ENCODE data around the gene FAM171A1. TPM values are rescaled to one million over a fixed set of nuclear protein-coding genes. Genes with fewer than 3 reads are reported as not detected.

FAM171A1 gene
- total RNA-seq, 2 donors from 2014 or later = 16.3 to 24.2 TPM

- H3K4me3 ChIP-seq = no peak overlapping the region
- intact Hi-C loops (cut with DNase I) = no loop called here
- no peak for DNase-seq (ENCODE audit: low spot score)
- H3K27me3 ChIP-seq (replicated peaks; ENCODE audit: insufficient read depth) = no peaks in the 10 kb centered on the region
- TF ChIP-seq POLR2A (IDR thresholded peaks at IDR 0.05) = no peak
- no peak for TF ChIP-seq POLR2AphosphoS5 (IDR thresholded peaks at IDR 0.05)
- no peak for TF ChIP-seq CTCF (IDR thresholded peaks at IDR 0.05)
- no peak overlapping the region for H3K27ac ChIP-seq
- H3K4me1 ChIP-seq (replicated peaks) = no peaks in the 10 kb centered on the region
- WGBS = 84% methylated on average over 6 of the region's 6 CpGs
- no peaks in the 10 kb centered on the region for H3K36me3 ChIP-seq
- no peaks in the 10 kb centered on the region for H3K9me3 ChIP-seq
Measured at GRCh38 chr10:15223174-15223573, 147.9 kb downstream of the FAM171A1 start.

DNA sequence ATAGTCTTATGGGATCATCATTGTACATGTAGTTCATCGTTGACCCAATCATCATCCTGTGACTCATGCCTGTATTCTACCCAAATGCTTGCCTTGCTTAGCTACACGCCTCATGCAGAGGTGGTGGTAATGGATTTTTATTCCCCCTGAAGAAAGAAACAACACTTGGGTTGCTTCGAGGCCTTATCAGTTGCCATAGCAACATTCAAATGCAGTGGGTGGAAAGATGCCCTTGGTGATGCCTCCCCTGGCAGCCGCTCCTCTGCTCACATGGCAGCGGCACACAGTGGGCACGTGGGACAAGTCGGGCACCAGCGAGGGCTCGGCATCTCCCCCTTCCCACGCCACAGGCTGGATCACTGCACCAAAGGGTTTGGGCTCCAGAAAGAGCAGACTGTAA is 148.6 kb downstream of the FAM171A1 start:
- no peaks in the 10 kb centered on the region for H3K4me1 ChIP-seq (replicated peaks)
- no peaks in the 10 kb centered on the region for H3K36me3 ChIP-seq
- 93% methylated on average over 10 of the region's 10 CpGs for WGBS
- no peak for DNase-seq (ENCODE audit: low spot score)
- no peak overlapping the region for H3K27ac ChIP-seq
- H3K4me3 ChIP-seq = no peak overlapping the region
- no peaks in the 10 kb centered on the region for H3K27me3 ChIP-seq (replicated peaks; ENCODE audit: insufficient read depth)
- H3K9me3 ChIP-seq = no peaks in the 10 kb centered on the region
- intact Hi-C loops (cut with DNase I) = no loop called here
- no peak for TF ChIP-seq POLR2AphosphoS5 (IDR thresholded peaks at IDR 0.05)
- TF ChIP-seq CTCF (IDR thresholded peaks at IDR 0.05) = no peak
- no peak for TF ChIP-seq POLR2A (IDR thresholded peaks at IDR 0.05)

DNA sequence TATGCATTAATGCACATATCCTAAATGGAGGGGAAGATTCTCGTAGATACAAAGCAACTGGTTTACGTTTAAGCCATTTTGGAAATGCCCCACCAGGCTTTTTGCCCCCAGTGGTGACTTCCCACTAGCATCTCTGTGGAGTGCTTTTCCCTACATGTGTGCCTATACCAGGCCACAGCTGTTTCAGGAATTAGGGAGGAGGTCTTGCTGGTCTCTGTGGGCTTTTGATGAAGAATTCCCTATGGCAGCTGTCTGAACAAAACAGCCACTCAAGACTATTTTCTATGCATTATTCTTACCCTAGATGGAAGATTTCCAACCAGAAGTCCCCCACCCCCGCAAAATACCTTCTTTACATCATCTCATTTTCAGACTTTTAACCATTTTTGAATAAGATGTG is 150.6 kb downstream of the FAM171A1 start:
- H3K4me1 ChIP-seq (replicated peaks) = no peaks in the 10 kb centered on the region
- DNase-seq (ENCODE audit: low spot score) = no peak
- intact Hi-C loops (cut with DNase I) = no loop called here
- 98% methylated on average over 3 of the region's 3 CpGs for WGBS
- TF ChIP-seq POLR2AphosphoS5 (IDR thresholded peaks at IDR 0.05) (no peak), CTCF (IDR thresholded peaks at IDR 0.05) (no peak), POLR2A (IDR thresholded peaks at IDR 0.05) (no peak)
- H3K4me3 ChIP-seq = no peak overlapping the region
- no peaks in the 10 kb centered on the region for H3K9me3 ChIP-seq
- no peaks in the 10 kb centered on the region for H3K36me3 ChIP-seq
- no peaks in the 10 kb centered on the region for H3K27me3 ChIP-seq (replicated peaks; ENCODE audit: insufficient read depth)
- no peak overlapping the region for H3K27ac ChIP-seq

GRCh38 chr10:15216700-15217099 is 154.4 kb downstream of the FAM171A1 start:
- Histone ChIP-seq H3K4me1 (replicated peaks) (no peaks in the 10 kb centered on the region), H3K27ac (no peak overlapping the region), H3K9me3 (no peaks in the 10 kb centered on the region), H3K36me3 (peaks cover 0 to 6% of the 10 kb centered on the region in 2 donors), H3K4me3 (no peak overlapping the region), H3K27me3 (replicated peaks; ENCODE audit: insufficient read depth) (no peaks in the 10 kb centered on the region)
- intact Hi-C loops (cut with DNase I) = no loop called here
- no peak for DNase-seq (ENCODE audit: low spot score)
- WGBS = 95% methylated on average over 6 of the region's 6 CpGs
- TF ChIP-seq CTCF (IDR thresholded peaks at IDR 0.05) (no peak), POLR2AphosphoS5 (IDR thresholded peaks at IDR 0.05) (no peak), POLR2A (IDR thresholded peaks at IDR 0.05) (no peak)

- no peaks in the 10 kb centered on the region for H3K9me3 ChIP-seq
- no peak for DNase-seq (ENCODE audit: low spot score)
- H3K4me1 ChIP-seq (replicated peaks) = no peaks in the 10 kb centered on the region
- intact Hi-C loops (cut with DNase I) = loop anchor here (5.0 kb wide), 1 partner anchor 48 kb away; no protein-coding TSS in a partner anchor
- 94% methylated on average over 17 of the region's 17 CpGs for WGBS
- no peak overlapping the region for H3K27ac ChIP-seq
- TF ChIP-seq CTCF (IDR thresholded peaks at IDR 0.05) = no peak
- peaks cover 0 to 6% of the 10 kb centered on the region in 2 donors for H3K36me3 ChIP-seq
- no peak overlapping the region for H3K4me3 ChIP-seq
- H3K27me3 ChIP-seq (replicated peaks; ENCODE audit: insufficient read depth) = no peaks in the 10 kb centered on the region
Measured at GRCh38 chr10:15214237-15214636, 156.9 kb downstream of the FAM171A1 start.

Measured in prostate gland (tissue), 2 donors.